GM18861 (cell line): Measurements from ENCODE around the gene ESPNL.
"Not testable (repeated sequence)": the region's sequence is repeated elsewhere in the genome, so short reads cannot be mapped to it uniquely, and the experiment has no call there.

Experiments
- ATAC-seq: cut with Tn5 transposase; IDR thresholded peaks from one replicate; pipeline ENCODE4 v1.9.1; 2021; ENCODE audit not compliant: unreplicated experiment

The ESPNL gene

DNA sequence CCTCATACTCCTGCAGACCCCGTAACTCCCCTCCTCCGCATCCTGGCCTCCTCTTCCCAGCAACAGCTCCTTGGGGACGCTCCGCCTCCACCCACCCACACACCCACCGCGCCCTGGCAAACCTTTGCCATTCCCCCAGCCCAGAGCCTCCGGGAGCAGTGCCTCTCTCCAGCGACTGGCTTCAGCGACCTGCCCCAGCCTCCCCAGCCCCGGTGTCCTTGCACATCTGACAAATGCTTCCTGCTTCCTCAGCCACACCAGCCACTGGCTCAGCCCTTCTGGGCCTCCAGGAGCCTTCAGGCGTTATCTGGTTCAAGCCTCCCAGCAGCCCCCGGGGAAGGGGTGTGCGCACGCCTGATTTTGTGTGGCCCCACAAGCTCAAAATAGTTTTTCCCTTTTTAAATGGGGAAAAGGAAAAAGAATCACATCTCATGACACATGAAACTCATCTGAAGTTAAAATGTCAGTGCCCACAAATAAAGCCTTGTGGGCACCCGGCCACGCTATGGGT is 14.2 kb downstream of the ESPNL start:
- no peak for ATAC-seq

DNA sequence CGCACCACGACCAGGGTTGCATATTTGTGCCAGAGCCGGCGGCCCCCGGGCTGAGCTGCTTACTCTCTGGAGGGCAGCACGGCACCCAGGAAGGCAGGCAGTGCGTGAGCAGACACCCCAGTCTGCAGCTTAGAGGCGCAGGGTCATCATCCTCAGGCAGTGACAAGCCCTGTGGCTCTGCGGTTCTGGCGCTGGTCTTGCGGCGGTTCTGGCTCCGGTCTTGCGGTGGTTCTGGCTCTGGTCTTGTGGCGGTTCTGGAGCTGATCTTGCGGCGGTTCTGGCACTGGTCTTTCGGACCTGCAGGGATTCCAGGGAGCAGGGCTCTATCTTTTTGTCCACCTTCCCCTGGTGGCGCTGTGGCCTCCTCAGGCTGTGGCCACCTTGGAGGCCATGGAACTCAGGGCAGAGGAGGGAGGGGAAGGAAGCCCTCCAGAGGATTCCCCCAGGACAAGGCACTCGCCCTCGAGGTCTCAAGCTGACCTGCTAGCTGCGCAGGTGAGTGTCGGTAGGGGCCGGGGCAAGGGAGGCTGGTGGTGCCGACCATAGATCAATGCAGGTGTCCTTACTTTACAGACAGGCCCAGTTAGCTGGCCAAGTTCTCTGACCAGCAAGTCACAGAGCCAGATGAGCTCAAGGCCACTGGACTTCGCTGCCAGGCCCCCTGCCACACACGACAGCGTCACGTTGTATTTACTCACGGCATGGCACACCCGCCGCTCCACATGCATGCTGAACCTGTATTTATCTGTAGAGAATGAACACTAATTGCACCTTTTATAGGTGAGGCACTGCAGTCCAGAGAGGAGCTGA is 14.9 kb downstream of the ESPNL start:
- no peak for ATAC-seq

DNA sequence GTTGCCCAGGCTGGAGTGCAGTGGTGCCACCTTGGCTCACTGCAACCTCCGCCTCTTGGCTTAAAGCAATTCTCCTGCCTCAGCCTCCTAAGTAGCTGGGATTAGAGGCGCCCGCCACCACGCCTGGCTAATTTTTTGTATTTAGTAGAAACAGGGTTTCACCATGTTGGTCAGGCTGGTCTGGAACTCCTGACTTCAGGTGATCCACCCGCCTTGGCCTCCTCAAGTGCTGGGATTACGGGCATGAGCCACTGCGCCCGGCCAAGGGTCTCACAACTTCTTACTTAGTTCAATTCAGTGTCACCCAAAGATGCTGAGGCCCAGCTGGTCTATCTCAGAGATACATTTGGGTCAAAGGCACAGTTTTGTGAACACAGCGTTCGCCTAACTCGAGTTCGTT is 15.6 kb downstream of the ESPNL start:
- ATAC-seq, result not testable (repeated sequence)

DNA sequence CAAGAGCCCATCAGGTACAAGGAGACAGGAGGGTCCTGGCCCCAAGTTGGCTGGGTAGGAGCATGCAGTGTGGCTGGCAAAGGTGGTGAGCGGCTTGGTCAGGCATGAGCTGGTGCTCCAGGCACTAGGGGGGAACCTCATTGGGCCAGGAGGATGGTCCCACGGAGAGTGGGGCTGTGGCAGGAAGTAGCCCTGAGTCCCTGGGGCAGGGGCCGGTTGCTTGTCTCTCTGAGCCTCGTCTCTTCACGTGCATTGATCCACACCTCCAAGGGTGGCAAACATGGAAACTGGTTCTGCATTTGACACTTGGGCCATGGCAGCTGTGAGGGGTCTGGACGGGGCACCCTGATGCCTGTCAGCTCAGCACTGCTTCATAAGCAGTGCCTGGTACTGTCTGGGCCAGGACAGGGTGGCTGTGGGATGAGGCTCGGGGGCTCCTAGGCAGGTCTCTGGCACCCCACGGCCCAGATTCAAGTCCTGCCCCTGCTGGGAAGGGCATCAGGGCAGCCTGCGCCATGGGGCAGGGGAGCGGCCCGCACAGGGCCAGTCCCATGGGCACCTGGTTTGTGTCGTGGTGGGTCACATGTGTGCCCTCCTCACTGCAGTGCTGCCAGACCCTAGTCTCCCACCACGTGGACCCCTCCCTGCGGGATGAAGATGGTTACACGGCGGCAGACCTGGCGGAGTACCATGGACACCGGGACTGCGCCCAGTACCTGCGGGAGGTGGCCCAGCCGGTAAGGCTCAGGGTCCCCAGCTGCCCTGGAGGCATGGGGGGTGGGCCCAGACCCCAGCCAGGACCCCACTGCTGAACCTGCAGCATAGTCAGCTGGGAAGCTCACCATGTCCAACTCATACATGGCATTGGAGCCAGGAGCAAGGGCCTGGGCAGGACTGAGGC is 16.4 kb downstream of the ESPNL start:
- ATAC-seq, result no peak

DNA sequence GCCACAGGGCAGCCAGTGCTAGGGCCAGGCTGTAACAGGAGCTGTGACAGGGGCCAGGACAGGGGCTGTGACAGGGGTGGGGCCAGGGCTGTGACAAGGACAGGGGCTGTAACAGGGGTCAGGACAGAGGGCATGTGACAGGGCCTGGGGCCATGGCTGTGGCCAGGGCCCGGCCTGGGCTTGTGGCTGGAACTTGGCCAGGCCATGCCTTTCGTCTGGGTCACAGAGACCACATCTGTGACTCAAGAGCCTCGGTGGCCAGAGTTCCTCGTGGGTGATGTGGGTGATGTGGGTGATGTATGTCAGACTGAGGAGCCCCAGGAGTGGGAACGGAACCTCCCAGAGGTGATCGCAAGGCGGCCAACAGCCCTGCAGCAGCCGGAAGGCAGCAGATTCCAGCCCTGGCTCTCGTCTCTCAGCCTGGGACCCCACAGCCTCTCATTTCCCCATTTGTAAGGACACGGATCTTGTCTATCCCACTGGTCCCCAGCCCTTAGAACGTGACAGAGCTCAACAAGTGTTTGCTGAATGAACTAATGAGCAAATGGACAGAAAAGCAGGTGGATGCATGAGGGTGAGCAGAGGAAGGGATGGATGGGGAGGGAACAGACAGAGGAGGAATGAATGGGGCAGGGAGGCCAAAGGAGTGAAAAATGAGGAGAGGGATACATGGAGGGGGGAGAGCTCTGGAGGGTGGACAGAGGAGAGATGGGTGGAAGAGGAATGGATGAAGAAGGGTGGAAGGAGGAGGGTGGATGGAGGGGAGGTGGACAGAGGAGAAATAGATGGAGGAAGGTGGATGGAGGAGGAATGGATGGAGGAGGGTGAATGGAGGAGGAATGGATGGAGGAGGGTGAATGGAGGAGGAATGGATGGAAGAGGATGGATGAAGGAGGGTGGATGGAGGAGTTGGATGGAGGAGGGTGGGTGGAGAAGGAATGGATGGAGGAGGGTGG is 17.3 kb downstream of the ESPNL start:
- no peak for ATAC-seq

DNA sequence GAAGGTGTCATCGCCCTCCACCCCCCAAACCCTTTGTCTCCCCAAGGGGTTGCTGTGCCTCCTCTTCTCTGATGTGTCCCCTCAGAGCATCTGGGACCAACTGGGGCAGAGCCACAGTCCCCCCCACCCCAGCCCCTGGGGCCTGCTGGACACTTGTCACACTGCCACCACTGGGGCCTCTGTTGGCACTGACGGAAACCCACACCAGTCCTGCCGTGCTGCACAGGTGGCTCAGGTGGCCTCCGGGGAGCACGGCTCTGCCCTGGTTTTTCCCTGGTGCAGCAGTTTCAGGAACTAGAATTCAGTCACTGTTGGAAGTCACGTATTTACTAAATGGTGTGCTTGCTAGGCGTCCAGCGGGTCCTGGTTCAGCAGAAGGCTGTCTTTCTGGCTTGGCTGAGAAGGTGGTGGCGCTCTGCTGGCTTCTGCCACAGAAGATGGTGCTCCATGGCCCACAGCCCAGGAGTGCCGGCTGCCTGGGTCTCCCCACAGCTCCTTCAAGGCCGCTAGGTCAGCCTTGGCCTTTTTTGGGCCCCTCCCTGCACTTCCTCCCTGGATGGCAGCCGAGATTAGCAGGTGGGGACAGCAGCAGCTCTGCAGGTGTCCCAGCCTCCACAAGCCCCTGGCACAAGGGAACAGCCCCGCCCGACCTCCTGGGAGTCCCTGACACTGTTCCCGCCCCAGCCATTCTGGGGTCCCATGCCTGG is 19.8 kb downstream of the ESPNL start:
- ATAC-seq, result no peak

DNA sequence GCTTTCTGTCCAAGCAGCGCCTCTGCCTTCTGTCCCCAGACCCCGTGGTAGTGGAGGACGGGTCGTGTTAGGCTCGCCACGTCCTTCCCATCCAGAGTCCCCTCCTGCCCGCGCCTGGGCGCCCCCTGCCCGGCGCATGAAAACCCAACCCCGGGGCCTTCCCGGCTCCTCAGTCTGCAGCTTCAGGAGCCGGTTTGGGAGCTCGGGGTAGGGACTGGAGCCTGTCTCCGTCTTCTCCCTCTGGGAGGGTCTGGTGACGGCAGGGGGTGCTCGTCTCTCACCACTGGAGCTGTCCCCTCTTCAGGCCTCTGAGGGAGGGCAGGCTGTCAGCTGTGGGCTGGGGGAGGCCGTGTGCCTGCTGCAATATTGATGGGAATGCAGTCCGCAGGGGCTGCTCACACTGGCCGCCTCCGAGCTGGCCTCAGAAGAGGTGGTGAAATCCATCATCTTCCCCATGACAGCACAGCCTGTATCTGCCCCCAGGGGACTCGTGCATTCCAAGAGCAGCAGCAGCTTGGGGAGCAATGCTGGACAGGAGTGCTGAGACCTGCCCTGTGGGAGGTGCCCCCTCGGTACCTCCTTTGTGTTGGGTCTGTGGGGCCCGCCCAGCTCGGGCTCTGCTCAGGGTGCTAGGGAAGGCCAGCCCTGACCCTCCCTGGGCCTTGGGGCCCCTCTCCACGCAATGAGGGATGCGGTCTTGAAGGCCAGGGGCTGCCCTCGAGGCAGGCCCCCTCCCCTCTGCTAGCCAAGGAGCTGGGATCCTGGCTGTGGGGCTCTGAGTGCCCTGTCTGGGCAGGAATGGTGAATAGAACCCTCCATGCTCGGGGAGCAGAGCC is 20.5 kb downstream of the ESPNL start:
- no peak for ATAC-seq

DNA sequence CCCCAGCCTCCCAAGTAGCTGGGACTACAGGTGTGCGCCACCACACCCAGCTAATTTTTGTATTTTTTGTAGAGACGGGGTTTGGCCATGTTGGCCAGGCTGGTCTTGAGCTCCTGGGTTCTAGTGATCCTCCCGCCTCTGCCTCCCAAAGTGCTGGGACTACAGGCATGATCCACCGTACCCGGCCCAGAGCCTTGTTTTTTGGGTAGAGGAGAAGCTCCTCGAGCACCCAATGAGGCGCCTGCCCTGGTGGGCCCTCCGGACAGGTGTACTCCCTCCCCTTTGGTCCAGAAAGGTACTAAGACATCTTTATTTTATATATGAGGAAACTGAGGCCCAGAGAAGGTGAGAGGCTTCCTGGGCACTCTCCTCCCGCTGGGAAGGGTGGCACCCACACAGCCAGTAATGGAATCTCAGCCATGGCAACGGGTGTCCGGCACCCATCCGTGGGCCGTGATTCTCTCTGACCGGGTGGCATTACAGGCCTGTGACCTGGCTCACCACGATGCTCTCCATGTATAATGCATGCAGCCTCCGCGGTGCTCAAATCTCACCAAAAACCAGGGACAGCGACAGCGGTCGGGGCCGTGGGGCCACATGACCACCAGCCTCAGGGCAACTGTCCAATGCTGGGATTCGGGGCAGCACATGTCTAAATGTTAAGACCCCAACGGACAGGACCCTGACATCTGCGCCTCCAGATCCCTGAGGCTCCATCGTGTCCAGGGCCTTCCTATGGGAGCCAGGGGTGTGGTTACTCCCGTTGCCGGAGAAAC is 21.6 kb downstream of the ESPNL start:
- ATAC-seq, result no peak

DNA sequence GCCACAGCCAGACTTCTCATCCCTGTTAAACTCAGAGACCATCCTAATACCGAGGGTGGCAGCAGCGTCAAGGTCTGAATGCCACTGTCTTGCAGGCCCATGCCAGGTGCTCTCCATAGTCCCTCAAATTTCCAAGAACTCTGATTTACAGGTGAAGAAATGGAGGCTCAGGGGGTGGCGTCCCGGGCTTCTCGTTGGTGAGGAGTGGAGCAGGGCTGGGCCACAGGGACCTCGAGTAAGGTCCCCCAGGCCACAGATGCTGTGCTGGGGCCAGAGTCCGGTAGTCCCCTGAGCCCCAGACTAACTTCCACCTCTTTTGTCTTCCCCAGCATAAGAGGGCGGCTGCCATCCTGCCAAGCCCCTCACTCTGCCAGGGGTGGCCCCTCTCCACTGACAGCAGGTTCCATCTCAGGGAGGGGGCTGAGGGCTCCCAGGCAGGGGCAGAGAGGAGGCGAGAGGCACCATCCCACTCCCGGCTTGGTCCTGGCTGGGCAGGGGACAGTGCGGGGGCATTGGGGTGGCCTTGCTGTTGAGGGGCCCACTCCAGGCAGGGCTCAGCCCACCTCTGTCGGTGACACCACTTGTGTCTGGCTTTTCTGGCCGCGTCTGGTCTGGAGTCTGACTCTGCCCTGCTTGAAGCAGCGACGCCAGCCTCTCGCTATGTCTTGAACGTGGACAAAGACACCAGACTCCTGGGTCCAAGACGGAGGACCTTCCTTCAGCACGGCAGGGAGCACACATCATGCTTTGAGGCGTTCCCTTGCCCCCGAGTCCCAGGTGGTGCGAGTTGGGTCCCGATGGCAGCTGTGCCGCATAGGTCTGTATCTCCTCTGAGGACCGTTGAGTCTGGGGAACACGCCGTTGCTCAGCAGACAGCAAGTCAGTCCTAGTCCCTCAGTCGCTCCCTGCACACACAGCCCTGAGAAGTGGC is 22.4 kb downstream of the ESPNL start:
- ATAC-seq, result no peak

DNA sequence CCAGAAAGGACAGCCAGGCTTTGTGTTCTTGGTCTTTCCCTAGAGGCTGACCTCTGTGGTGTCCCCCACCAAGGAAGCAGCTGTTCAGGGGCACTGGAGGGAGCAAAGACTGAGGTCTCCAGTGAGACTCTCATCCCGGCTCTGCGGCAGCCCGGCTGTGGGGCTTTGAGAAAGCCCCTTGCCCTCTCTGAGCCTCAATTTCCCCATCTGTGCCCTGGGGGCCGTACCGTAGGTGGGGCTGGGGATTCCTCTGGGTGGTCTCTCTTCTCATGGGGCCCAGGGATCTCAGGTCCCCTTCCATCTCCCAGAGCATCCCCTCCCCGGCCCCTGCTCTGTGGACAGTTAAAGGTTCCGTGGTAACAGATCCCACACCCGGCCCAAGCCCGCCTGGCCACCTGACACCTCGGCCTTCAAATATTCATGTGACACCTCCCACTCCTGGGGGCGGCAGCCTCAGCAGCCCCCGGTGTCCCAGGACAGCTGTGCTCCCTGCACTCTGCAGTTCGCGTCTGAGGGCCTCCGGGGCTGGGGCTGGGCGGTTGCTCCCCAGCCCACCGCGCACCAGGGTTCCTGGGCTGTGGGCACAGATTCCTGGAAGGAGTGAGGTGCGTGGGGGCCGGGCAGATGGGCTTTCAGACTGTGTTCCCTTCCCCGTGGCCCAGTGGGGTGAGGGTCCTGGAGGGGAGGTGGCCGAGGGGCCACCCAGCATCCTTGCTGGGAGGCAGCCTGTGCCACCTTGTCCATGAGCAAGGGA is 23.3 kb downstream of the ESPNL start:
- no peak for ATAC-seq

DNA sequence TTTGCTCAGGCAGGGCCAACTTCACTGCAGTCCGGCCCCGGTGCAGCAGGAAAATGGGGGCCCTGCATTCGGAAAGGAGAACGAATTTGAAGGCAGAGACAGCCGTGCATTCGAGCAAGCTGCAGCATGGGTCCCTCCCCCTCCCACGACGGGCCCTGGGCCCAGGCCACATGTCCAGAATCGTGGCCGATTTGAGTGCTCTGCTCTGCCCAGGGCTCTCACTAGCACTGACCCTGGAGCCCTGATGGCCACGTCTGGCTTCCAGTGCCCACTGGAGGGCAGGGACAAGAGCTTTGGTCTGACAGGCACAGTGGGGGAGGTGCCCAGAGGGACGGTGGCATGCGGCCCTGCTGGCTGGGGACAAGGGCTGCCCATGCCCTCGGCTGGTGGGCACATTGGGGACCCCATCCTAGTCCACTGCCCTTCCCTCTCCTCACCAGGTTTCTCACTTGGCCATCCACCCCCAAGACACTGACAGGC is 23.9 kb downstream of the ESPNL start:
- no peak for ATAC-seq

DNA sequence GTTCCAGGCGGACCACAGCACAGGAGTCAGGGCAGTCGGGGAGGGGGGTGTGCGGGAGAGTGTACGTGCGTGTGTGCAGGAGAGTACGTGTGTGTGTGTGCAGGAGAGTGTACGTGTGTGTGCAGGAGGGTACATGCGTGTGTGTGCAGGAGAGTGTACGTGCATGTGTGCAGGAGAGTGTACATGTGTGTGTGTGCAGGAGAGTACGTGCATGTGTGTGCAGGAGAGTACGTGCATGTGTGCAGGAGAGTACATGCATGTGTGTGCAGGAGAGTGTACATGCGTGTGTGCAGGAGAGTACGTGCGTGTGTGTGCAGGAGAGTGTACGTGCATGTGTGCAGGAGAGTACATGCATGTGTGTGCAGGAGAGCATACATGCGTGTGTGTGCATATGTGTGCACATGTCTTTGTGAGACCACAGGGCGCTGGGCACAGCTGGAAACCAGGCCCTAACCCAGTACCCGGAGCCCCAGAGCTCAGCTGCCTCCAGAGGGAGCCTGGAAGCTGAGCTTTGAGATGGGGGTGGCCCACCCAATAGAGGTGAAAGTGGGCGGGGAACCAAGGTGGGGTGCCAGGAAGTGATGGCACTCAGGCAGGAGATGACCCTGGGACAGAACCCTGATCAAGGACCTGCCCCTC is 24.5 kb downstream of the ESPNL start:
- ATAC-seq, result no peak

DNA sequence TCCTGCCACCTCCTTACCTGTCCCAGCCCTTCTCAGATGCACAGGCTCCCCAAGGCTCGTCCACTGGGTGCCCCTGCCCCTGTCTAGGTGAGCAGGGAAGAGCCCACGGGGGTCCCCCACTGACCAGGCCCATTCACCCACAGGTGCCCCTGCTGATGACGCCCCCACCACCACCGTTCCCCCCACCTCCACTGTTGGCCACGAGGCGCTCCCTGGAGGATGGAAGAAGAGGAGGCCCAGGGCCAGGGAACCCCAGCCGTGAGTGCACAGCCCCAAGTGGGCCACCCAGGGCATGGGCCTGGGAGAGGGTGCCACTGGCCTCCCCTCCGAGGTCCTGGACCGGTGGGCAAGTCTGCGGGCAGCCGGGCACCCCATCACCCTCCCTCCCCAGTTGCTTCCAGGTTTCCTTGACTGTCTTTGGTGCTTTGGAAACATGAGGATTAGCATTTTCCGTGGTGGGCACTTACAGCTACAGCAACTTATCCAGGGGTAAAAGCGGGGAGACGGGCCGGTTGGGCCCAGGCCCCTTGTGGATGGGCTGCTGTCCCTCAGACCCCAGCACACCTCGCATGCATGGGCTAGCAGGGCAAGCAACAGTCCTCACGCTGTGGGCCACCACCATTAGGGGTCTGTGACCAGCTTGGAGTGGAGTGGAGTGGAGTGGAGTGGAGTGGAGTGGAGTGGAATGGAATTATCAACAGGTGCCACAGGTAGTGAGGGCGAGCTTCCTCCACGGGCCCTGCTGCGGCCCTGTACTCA is 25.2 kb downstream of the ESPNL start:
- ATAC-seq, result no peak

DNA sequence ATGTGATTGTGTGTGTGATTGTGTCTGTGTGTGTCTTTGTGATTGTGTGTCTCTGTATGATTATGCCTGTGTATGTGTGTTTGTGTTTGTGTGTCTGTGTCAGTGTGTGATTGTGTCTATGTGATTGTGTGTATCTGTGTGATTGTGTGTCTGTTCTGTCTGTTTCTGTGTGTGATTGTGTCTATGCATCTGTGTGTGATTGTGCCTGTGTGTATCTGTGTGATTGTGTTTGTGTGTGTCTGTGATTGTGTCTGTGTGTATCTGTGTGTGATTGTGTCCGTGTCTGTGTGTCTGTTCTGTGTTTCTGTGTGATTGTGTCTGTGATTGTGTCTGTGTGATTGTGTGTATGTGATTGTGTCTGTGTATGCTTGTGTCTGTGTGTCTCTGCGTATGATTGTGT is 26.2 kb downstream of the ESPNL start:
- no peak for ATAC-seq

DNA sequence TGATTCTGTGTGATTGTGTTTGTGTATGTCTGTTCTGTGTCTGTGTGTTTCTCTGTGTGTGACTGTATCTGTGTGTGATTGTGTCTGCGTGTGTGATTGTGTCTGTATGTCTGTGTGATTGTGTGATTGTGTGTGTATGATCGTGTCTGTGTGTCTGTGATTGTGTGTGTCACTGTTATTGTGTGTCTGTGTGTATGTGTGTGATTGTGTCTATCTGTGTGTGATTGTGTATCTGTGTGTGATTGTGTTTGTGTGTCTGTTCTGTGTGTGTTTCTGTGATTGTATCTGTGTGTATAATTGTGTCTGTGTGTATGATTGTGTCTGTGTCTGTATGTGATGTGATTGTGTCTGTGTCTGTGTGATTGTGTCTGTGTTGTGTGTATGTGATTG is 26.6 kb downstream of the ESPNL start:
- no peak for ATAC-seq
